ENCODE measurements around the gene MYLK.

GRCh38 chr3:123769356-123769743, 114.8 kb downstream of the MYLK start:
- no peak for TF ChIP-seq CTCF (IDR thresholded peaks at IDR 0.05)
- no peak for TF ChIP-seq POLR2A (IDR thresholded peaks at IDR 0.05)

Measured in tibial nerve (tissue), 3 donors.